ENCODE data around the gene CBLB.

GRCh38 chr3:105857601-105858000 lies 11.2 kb downstream of the CBLB start:
- TF ChIP-seq POLR2AphosphoS5 (IDR thresholded peaks at IDR 0.05; ENCODE audit: borderline replicate concordance, low read depth, low read length), result no peak
- no peak for TF ChIP-seq FOXP2 (optimal IDR thresholded peaks at IDR 0.05; ENCODE audit: control extremely low read depth, extremely low read length, insufficient read depth)
- no peak for TF ChIP-seq EZH2 (IDR thresholded peaks at IDR 0.05)
